Endothelial cell of umbilical vein (primary cell): ENCODE measurements around the gene AP1M1. TPM values are rescaled to one million over a fixed set of nuclear protein-coding genes. Genes with fewer than 3 reads are reported as not detected.

Source experiments
- BruUV-seq: library from RNA; stranded (reverse); fragments of 400-500 nt; replicated peaks from 2 replicates; lab custom pipeline; 2021; lab: Mats Ljungman, UMichigan
- CTCF ChIA-PET: fragments of 300-600, 350-600 bp; sonication (Branson Sonifier 250); formaldehyde crosslinking; loops from one replicate; lab custom pipeline; 2021; ENCODE audit warnings: antibody characterized with exemption, inconsistent platforms; lab: Charles Lee
- POLR2A ChIA-PET: fragments of 300-600, 350-600 bp; sonication (Branson Sonifier 250); formaldehyde crosslinking; loops from one replicate; lab custom pipeline; 2021; ENCODE audit warnings: antibody characterized with exemption, inconsistent platforms; lab: Charles Lee
- DNase-seq: peaks from one replicate; pipeline ENCODE4 v3.0.0-alpha.2; 2011; ENCODE audit warnings: low read depth, low spot score
- FAIRE-seq: peaks from 2 replicates; lab custom pipeline; 2011; peaks lifted over from hg19 to GRCh38; lab: Jason Lieb, UNC
- H2AFZ ChIP-seq: 2 replicates; pipeline ENCODE4 v1.6.0; 2012; ENCODE audit warnings: low read depth, low read length, control low read depth, inconsistent platforms
- H3K27ac ChIP-seq: 2 replicates; pipeline ENCODE4 v1.5.1; 2011; ENCODE audit warnings: low read depth, mild to moderate bottlenecking, control low read depth, low read length, moderate library complexity; ENCODE audit not compliant: insufficient read depth
- H3K27me3 ChIP-seq, 2 experiments: 2 replicates each; pipeline versions ENCODE4 v1.6.0 to v1.6.1; 2011; ENCODE audit warnings: low read length in 2 of 2, mixed read lengths in 1 of 2; ENCODE audit not compliant: control insufficient read depth in 2 of 2, insufficient read depth in 2 of 2
- H3K36me3 ChIP-seq, 2 experiments: 2 replicates in 1 of 2; 3 replicates in 1 of 2; pipeline ENCODE4 v1.5.1; 2011; ENCODE audit warnings: low read length in 2 of 2, mild to moderate bottlenecking in 1 of 2, moderate library complexity in 1 of 2; ENCODE audit not compliant: control insufficient read depth in 2 of 2, insufficient read depth in 2 of 2; ENCODE audit errors: extremely low read depth in 1 of 2
- H3K4me1 ChIP-seq: 3 replicates; pipeline ENCODE4 v1.5.1; 2011; ENCODE audit warnings: mild to moderate bottlenecking, low read length; ENCODE audit not compliant: control insufficient read depth, insufficient read depth; ENCODE audit errors: extremely low read depth
- H3K4me2 ChIP-seq: 2 replicates; pipeline ENCODE4 v1.6.1; 2011; ENCODE audit warnings: low read length, control low read depth, mixed read lengths; ENCODE audit not compliant: insufficient read depth
- H3K4me3 ChIP-seq, 3 experiments: fragments of 200-600 bp in 1 of 3; sonication (generic), shearing (Covaris generic) in 1 of 3; replicated peaks in 1 of 3; 2 replicates each; pipeline ENCODE4 v1.5.1; 2011 to 2016; ENCODE audit warnings: control low read depth in 3 of 3, low read length in 3 of 3, mild to moderate bottlenecking in 2 of 3, inconsistent platforms in 1 of 3, low read depth in 1 of 3, moderate library complexity in 1 of 3; ENCODE audit not compliant: insufficient read depth in 1 of 3
- H3K79me2 ChIP-seq: 2 replicates; pipeline ENCODE4 v1.6.0; 2012; ENCODE audit warnings: low read length, inconsistent platforms; ENCODE audit not compliant: control insufficient read depth, insufficient read depth
- H3K9ac ChIP-seq: replicated peaks from 2 replicates; pipeline ENCODE3; 2011; ENCODE audit warnings: low read length, control low read depth; ENCODE audit not compliant: insufficient read depth; ENCODE audit errors: extremely low read depth
- H3K9me1 ChIP-seq: replicated peaks from 3 replicates; pipeline ENCODE4 v1.6.0; 2011; ENCODE audit warnings: mild to moderate bottlenecking, low read length; ENCODE audit not compliant: control insufficient read depth, insufficient read depth; ENCODE audit errors: extremely low read depth
- H3K9me3 ChIP-seq: replicated peaks from 2 replicates; pipeline ENCODE4 v1.5.1; 2012; ENCODE audit warnings: low read length, inconsistent platforms; ENCODE audit not compliant: control insufficient read depth, insufficient read depth
- H4K20me1 ChIP-seq: replicated peaks from 2 replicates; pipeline ENCODE3; 2011; ENCODE audit warnings: mild to moderate bottlenecking, low read length; ENCODE audit not compliant: control insufficient read depth, insufficient read depth; ENCODE audit errors: extremely low read depth
- CTCF ChIP-seq, 2 donors: IDR thresholded peaks; 1 replicate in 1 of 2; 2 replicates in 1 of 2; pipeline ENCODE4 v1.5.1; 2011; ENCODE audit warnings: low read length in 2 of 2, mild to moderate bottlenecking in 2 of 2, moderate library complexity in 2 of 2, control low read depth in 1 of 2, inconsistent platforms in 1 of 2, low read depth in 1 of 2; ENCODE audit not compliant: insufficient read depth in 1 of 2; ENCODE audit errors: extremely low read depth in 1 of 2
- EZH2 ChIP-seq: IDR thresholded peaks from 2 replicates; pipeline ENCODE4 v1.6.1; 2012; ENCODE audit warnings: borderline replicate concordance, low read depth, mild to moderate bottlenecking, moderate library complexity, low read length, inconsistent platforms; ENCODE audit not compliant: severe bottlenecking
- FOS ChIP-seq: IDR thresholded peaks from 2 replicates; pipeline ENCODE4 v1.6.1; 2011; ENCODE audit warnings: mild to moderate bottlenecking, low read length, moderate library complexity, borderline replicate concordance; ENCODE audit not compliant: insufficient read depth
- GATA2 ChIP-seq: IDR thresholded peaks from 2 replicates; pipeline ENCODE4 v1.7.0; 2011; ENCODE audit warnings: low read depth, mild to moderate bottlenecking, moderate library complexity, mixed read lengths, low read length; ENCODE audit not compliant: insufficient read length, insufficient read depth
- JUN ChIP-seq: IDR thresholded peaks from 2 replicates; pipeline ENCODE4 v1.6.1; 2011; ENCODE audit warnings: borderline replicate concordance, low read depth; ENCODE audit not compliant: insufficient read length, insufficient read depth
- MAX ChIP-seq: IDR thresholded peaks from 2 replicates; pipeline ENCODE4 v1.6.1; 2011; ENCODE audit not compliant: insufficient read depth, insufficient read length
- MYC ChIP-seq: IDR thresholded peaks from one replicate; pipeline ENCODE4 v1.6.1; 2011; ENCODE audit warnings: mild to moderate bottlenecking, low read depth, low read length
- POLR2A ChIP-seq: IDR thresholded peaks from 2 replicates; pipeline ENCODE4 v1.6.1; 2012; ENCODE audit warnings: low read depth, mild to moderate bottlenecking, control low read depth, low read length
- POLR2AphosphoS5 ChIP-seq: IDR thresholded peaks from 2 replicates; pipeline ENCODE4 v1.6.1; 2012; ENCODE audit warnings: low read depth, mild to moderate bottlenecking, control low read depth, low read length, moderate library complexity; ENCODE audit not compliant: insufficient read depth
- dilution Hi-C: fragments of 300-500 bp; cut with MboI; formaldehyde crosslinking; loops from one replicate; pipeline ENCODE4 v1.15.0; 2019; ENCODE audit warnings: low sequenced_read_pairs; ENCODE audit not compliant: extremely low pct_ligation_motif_present
- intact Hi-C: fragments of 100-400 bp; cut with micrococcal nuclease; formaldehyde crosslinking; loops from one replicate; pipeline ENCODE4 v1.10.0; 2022
- polyA plus RNA-seq, 4 experiments: library from polyadenylated mRNA; depleted of rRNA in 3 of 4; stranded (reverse) in 3 of 4; unstranded in 1 of 4; fragments of >200 nt; gene quantifications; 2 replicates each; pipeline versions ENCODE4 v1.2.1 to v1.2.3, GENCODE V29; 2011 to 2012; ENCODE audit warnings: missing spikeins in 1 of 4
- total RNA-seq: library from RNA; stranded (reverse); gene quantifications from 2 replicates; pipeline ENCODE4 v1.2.3, GENCODE V29; 2021

AP1M1 gene
- total and polyA plus RNA-seq, 2 donors (not counting 3 experiments of a cell fraction or from before 2014, with no cell fraction given) = 99.3 to 129 TPM

- Histone ChIP-seq H3K27me3 (no peaks in the 10 kb centered on the region), H4K20me1 (no peaks in the 10 kb centered on the region), H3K9me3 (no peaks in the 10 kb centered on the region), H3K9me1 (no peaks in the 10 kb centered on the region), H3K4me1 (no peaks in the 10 kb centered on the region), H3K4me2 (no peak overlapping the region), H3K27ac (no peak overlapping the region), H3K4me3 (no peak overlapping the region), H3K79me2 (no peaks in the 10 kb centered on the region), H2AFZ (no peak overlapping the region), H3K9ac (no peak overlapping the region), H3K36me3 (no peaks in the 10 kb centered on the region)
- no peak for FAIRE-seq
- POLR2A ChIA-PET = no interaction called here
- dilution Hi-C loops = no loop called here
- no peak for DNase-seq
- CTCF ChIA-PET = no interaction called here
- intact Hi-C loops = no loop called here
- BruUV-seq = no TSS peak
- TF ChIP-seq GATA2 (no peak), MAX (no peak), EZH2 (no peak), FOS (no peak), POLR2AphosphoS5 (no peak), MYC (no peak), CTCF (IDR thresholded peaks at IDR 0.05; ENCODE audit: extremely low read depth in 1 of 2, insufficient read depth in 1 of 2, low read depth in 1 of 2, low read length in 2 of 2) (no peak), JUN (no peak), POLR2A (no peak)
Measured at GRCh38 chr19:16153582-16154336, 44.0 kb upstream of the AP1M1 start.
